ENCODE measurements around the gene KMO. TPM values are rescaled to one million over a fixed set of nuclear protein-coding genes. Genes with fewer than 3 reads are reported as not detected.

The KMO gene
- total RNA-seq, 1 experiment from 2014 or later = 0.29 TPM

DNA sequence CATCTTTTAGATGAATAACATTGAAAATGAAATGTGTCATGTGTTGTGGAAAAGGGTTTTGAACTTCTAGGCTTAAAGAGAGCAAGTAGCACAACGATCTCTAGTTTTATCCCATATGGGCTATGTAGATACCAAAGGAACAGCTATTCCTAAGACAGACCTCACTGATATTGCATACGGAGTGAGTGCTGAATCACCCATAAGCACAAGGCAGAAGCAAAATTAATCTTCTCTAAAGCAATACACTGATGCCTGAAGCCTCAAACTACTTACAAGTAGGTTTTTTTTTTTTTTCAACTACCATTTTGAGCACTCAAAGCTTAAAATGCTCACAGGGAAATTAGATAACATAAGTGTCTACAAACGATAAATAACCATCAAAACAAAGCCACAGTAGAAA is 5.0 kb upstream of the KMO start:
- no peaks in the 10 kb centered on the region for H3K27me3 ChIP-seq (ENCODE audit: low read length)
- no TSS peak for BruUV-seq (replicated peaks)
- H3K79me2 ChIP-seq (ENCODE audit: low read length) = no peaks in the 10 kb centered on the region
- peaks cover 9% of the 10 kb centered on the region for H3K4me1 ChIP-seq (ENCODE audit: insufficient read depth, low read length)
- no peak for ATAC-seq
- no peaks in the 10 kb centered on the region for H4K20me1 ChIP-seq (ENCODE audit: low read length)
- H3F3A ChIP-seq (ENCODE audit: low read length, unreplicated experiment) = no peaks in the 10 kb centered on the region
- ChIA-PET POLR2A (ENCODE audit: unreplicated experiment) (no interaction called here), CTCF (no interaction called here)
- no peaks in the 10 kb centered on the region for H3K9me3 ChIP-seq (ENCODE audit: low read length)
- no peak overlapping the region for H3K4me2 ChIP-seq (ENCODE audit: low read length)
- H2AFZ ChIP-seq (ENCODE audit: low read length) = no peak overlapping the region
- TF ChIP-seq EZH2phosphoT487 (IDR thresholded peaks at IDR 0.05; ENCODE audit: borderline replicate concordance, low read length) (no peak), EZH2 (IDR thresholded peaks at IDR 0.05; ENCODE audit: low read length, unreplicated experiment) (no peak)
- TF ChIP-seq, protein P1, sequence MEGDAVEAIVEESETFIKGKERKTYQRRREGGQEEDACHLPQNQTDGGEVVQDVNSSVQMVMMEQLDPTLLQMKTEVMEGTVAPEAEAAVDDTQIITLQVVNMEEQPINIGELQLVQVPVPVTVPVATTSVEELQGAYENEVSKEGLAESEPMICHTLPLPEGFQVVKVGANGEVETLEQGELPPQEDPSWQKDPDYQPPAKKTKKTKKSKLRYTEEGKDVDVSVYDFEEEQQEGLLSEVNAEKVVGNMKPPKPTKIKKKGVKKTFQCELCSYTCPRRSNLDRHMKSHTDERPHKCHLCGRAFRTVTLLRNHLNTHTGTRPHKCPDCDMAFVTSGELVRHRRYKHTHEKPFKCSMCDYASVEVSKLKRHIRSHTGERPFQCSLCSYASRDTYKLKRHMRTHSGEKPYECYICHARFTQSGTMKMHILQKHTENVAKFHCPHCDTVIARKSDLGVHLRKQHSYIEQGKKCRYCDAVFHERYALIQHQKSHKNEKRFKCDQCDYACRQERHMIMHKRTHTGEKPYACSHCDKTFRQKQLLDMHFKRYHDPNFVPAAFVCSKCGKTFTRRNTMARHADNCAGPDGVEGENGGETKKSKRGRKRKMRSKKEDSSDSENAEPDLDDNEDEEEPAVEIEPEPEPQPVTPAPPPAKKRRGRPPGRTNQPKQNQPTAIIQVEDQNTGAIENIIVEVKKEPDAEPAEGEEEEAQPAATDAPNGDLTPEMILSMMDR (conservative IDR thresholded peaks at IDR 0.05; ENCODE audit: low read depth, low read length) = no peak
- no peak overlapping the region for H3K9ac ChIP-seq (ENCODE audit: low read length)
- H3K4me3 ChIP-seq (ENCODE audit: low read length) = no peak overlapping the region
- no peaks in the 10 kb centered on the region for H3K36me3 ChIP-seq (ENCODE audit: low read depth, low read length)
- intact Hi-C loops (cut with micrococcal nuclease) = no loop called here
- DNase-seq = no peak
- no peaks in the 10 kb centered on the region for H3K9me2 ChIP-seq (replicated peaks; ENCODE audit: low read length)
- H3K27ac ChIP-seq (ENCODE audit: low read length) = no peak overlapping the region

DNA sequence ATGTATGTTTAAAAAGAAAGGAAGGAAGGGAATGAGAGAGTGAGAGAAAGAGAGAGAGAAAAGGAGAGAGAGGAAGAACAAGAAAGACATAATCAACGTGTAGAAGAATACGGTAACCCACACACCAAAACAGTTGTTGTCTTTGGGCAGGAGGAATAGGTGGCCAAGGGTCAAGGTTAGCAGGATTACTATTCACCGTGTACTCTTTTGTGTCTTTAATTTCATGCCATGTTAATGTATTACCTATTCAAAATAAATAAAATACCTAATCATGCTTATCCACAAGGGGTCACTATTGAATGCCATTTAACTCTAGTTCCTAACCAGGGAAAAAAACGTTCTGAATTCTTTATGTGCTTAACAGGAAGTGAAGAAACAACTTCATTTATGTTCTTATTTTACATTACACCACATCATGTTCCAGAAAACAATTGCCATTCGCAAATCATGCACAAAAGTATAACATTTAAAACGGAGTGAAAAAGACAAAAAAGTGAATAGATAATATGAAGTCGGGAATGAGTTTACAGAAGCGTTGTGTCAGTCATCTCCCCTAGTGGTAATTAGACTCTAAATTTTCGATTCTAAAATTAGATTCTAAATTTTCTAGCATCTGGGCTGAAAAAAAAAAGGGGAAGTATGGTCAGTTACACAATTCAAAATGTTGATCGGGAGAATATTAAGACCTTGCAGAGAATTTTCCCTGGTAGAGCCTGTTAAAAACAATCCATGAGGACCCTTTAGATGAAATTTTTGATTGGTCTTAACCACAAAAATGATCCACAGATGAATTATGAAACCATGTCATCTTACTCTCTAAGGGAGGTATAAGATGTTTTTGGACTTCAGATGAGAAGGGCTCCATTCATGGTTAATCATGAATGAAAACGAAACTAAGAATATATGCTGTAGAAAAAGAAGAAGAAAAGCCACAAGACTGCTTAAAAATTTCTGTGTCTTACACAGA is 700 bp upstream of the KMO start:
- ChIA-PET POLR2A (ENCODE audit: unreplicated experiment) (no interaction called here), CTCF (interaction anchor here (0.5 to 1.3 kb wide), 5 partner anchors 59 to 96 kb away, joined by 3 to 7 read pairs (median 3); no protein-coding TSS in a partner anchor)
- Histone ChIP-seq H3K4me2 (ENCODE audit: low read length) (peak overlapping the region; percentile 88), H3K79me2 (ENCODE audit: low read length) (no peaks in the 10 kb centered on the region), H3K36me3 (ENCODE audit: low read depth, low read length) (no peaks in the 10 kb centered on the region), H3K27ac (ENCODE audit: low read length) (peak overlapping the region; percentile 47), H2AFZ (ENCODE audit: low read length) (peak overlapping the region; percentile 78), H3K9ac (ENCODE audit: low read length) (peak overlapping the region; percentile 69), H4K20me1 (ENCODE audit: low read length) (no peaks in the 10 kb centered on the region), H3K4me3 (ENCODE audit: low read length) (peak overlapping the region; percentile 69), H3K9me3 (ENCODE audit: low read length) (no peaks in the 10 kb centered on the region), H3K9me2 (replicated peaks; ENCODE audit: low read length) (no peaks in the 10 kb centered on the region), H3F3A (ENCODE audit: low read length, unreplicated experiment) (no peaks in the 10 kb centered on the region), H3K4me1 (ENCODE audit: insufficient read depth, low read length) (peaks cover 29% of the 10 kb centered on the region), H3K27me3 (ENCODE audit: low read length) (no peaks in the 10 kb centered on the region)
- intact Hi-C loops (cut with micrococcal nuclease) = loop anchor here (1.0 to 5.0 kb wide), 9 partner anchors 61 to 486 kb away; no protein-coding TSS in a partner anchor
- DNase-seq (peak; percentile 97), ATAC-seq (peak; percentile 91)
- no peak for TF ChIP-seq EZH2 (IDR thresholded peaks at IDR 0.05; ENCODE audit: low read length, unreplicated experiment)
- no peak for TF ChIP-seq EZH2phosphoT487 (IDR thresholded peaks at IDR 0.05; ENCODE audit: borderline replicate concordance, low read length)
- TF ChIP-seq, protein P1 (conservative IDR thresholded peaks at IDR 0.05; ENCODE audit: low read depth, low read length) = peak; percentile 96
- BruUV-seq (replicated peaks) = TSS peak; percentile 52
